RWPE2 (cell line): ENCODE data around the gene CACNA2D3.

Experiments
- ATAC-seq: fragments of 200-7000 bp; cut with Tn5 transposase; 3 replicates; pipeline ENCODE4 v1.9.1; 2021; ENCODE audit warnings: low read depth
- DNase-seq: peaks from one replicate; pipeline ENCODE4 v3.0.0-alpha.2; 2020; ENCODE audit warnings: low spot score
- H3K27ac ChIP-seq: fragments of 450-650 bp; 2 replicates; pipeline ENCODE4 v1.5.1; 2017; ENCODE audit warnings: mild to moderate bottlenecking; ENCODE audit not compliant: poor library complexity, severe bottlenecking
- H3K27me3 ChIP-seq: fragments of 250-450 bp; sonication (Bioruptor Pico); 2 replicates; pipeline ENCODE4 v1.5.1; 2021; ENCODE audit warnings: mild to moderate bottlenecking, moderate library complexity; ENCODE audit not compliant: insufficient read depth, poor library complexity, severe bottlenecking
- H3K36me3 ChIP-seq: fragments of 250-450 bp; sonication (Bioruptor Pico); 2 replicates; pipeline ENCODE4 v1.5.1; 2020; ENCODE audit warnings: low read depth, mild to moderate bottlenecking, moderate library complexity
- H3K4me1 ChIP-seq: fragments of 250-450 bp; sonication (Bioruptor Pico); 2 replicates; pipeline ENCODE4 v1.5.1; 2021; ENCODE audit warnings: mild to moderate bottlenecking, moderate library complexity; ENCODE audit not compliant: insufficient read depth, poor library complexity, severe bottlenecking
- H3K4me3 ChIP-seq: fragments of 250-450 bp; sonication (Bioruptor Pico); 2 replicates; pipeline ENCODE4 v1.5.1; 2021; ENCODE audit warnings: mild to moderate bottlenecking, moderate library complexity; ENCODE audit not compliant: severe bottlenecking
- H3K9me3 ChIP-seq: fragments of 250-450 bp; sonication (Bioruptor Pico); 2 replicates; pipeline ENCODE4 v1.5.1; 2021; ENCODE audit warnings: mild to moderate bottlenecking, moderate library complexity; ENCODE audit not compliant: severe bottlenecking
- CTCF ChIP-seq: fragments of 450-650 bp; IDR thresholded peaks from one replicate; pipeline ENCODE4 v1.5.1; 2017; ENCODE audit warnings: mild to moderate bottlenecking, moderate library complexity; ENCODE audit not compliant: poor library complexity, severe bottlenecking

The CACNA2D3 gene

DNA sequence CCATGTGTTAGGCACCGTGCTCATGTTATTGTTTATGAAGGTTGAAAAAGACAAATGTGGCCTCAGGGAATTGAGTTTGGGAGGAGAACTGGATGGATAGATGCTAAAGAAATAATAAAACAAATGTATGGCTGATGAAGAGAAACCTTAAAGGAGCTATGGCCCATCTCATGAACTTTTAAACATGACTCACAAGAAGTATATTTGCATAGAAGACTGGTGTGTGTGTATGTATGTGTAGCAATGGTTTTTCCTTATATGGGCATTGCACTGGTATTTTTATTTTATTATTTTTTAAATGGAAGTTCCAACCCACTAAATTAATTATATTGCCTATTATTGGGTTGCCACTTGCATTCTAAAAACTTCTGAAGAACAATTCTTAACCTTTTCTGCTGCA lies 31.1 kb downstream of the CACNA2D3 start:
- no peak for TF ChIP-seq CTCF
- H3K4me3 ChIP-seq = no peak overlapping the region
- ATAC-seq (no peak), DNase-seq (no peak)
- no peaks in the 10 kb centered on the region for H3K4me1 ChIP-seq
- H3K9me3 ChIP-seq = no peaks in the 10 kb centered on the region
- no peaks in the 10 kb centered on the region for H3K36me3 ChIP-seq
- H3K27me3 ChIP-seq = peaks cover 4% of the 10 kb centered on the region
- no peak overlapping the region for H3K27ac ChIP-seq

- H3K27ac ChIP-seq = no peak overlapping the region
- no peaks in the 10 kb centered on the region for H3K9me3 ChIP-seq
- DNase-seq (no peak), ATAC-seq (no peak)
- H3K27me3 ChIP-seq = peaks cover 6% of the 10 kb centered on the region
- H3K4me1 ChIP-seq = no peaks in the 10 kb centered on the region
- no peak for TF ChIP-seq CTCF
- H3K36me3 ChIP-seq = no peaks in the 10 kb centered on the region
- no peak overlapping the region for H3K4me3 ChIP-seq
Measured at GRCh38 chr3:54157860-54158259, 35.5 kb downstream of the CACNA2D3 start.

GRCh38 chr3:54159917-54160316 lies 37.6 kb downstream of the CACNA2D3 start:
- H3K4me1 ChIP-seq = no peaks in the 10 kb centered on the region
- no peak for TF ChIP-seq CTCF
- no peak for DNase-seq

DNA sequence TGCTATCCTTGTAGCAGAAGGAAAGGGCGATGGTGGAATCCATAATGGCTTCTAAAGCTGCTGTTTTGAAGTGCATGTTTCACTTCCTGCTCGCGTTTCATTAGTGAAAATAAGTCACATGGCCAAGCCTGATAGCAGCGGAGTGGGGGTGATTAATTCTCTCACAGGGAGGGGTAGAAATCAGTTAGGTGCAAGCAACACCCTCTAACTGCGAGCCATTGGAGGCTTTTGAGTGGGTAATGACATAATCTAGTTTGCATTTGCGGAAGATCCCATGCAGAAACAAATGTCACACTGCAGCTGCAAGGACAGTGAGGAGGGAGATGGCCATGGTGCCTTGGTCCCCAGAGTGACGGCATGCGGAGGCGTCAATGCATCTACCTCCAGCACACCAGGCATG lies 41.1 kb downstream of the CACNA2D3 start:
- TF ChIP-seq CTCF = no peak
- H3K4me3 ChIP-seq = no peak overlapping the region

More at GRCh38 chr3:54159917-54160316, 37.6 kb downstream of the CACNA2D3 start:
- Histone ChIP-seq H3K36me3 (no peaks in the 10 kb centered on the region), H3K27ac (no peak overlapping the region), H3K9me3 (no peaks in the 10 kb centered on the region), H3K27me3 (peaks cover 6% of the 10 kb centered on the region), H3K4me3 (no peak overlapping the region)
- ATAC-seq = no peak

GRCh38 chr3:54164192-54164975 lies 42.0 kb downstream of the CACNA2D3 start:
- H3K36me3 ChIP-seq = no peaks in the 10 kb centered on the region
- TF ChIP-seq CTCF = no peak
- no peaks in the 10 kb centered on the region for H3K4me1 ChIP-seq
- no peak for DNase-seq
- H3K27me3 ChIP-seq = peaks cover 2% of the 10 kb centered on the region
- no peak overlapping the region for H3K4me3 ChIP-seq
- H3K27ac ChIP-seq = no peak overlapping the region
- no peak for ATAC-seq
- H3K9me3 ChIP-seq = no peaks in the 10 kb centered on the region

More for the DNA sequence above, 41.1 kb downstream of the CACNA2D3 start:
- ATAC-seq (no peak), DNase-seq (no peak)
- Histone ChIP-seq H3K36me3 (no peaks in the 10 kb centered on the region), H3K9me3 (no peaks in the 10 kb centered on the region), H3K4me1 (no peaks in the 10 kb centered on the region), H3K27ac (no peak overlapping the region), H3K27me3 (peaks cover 2% of the 10 kb centered on the region)
